ENCODE results near the gene DIPK1C.
"Not testable (repeated sequence)": the region's sequence is repeated elsewhere in the genome, so short reads cannot be mapped to it uniquely, and the experiment has no call there.

DIPK1C gene

DNA sequence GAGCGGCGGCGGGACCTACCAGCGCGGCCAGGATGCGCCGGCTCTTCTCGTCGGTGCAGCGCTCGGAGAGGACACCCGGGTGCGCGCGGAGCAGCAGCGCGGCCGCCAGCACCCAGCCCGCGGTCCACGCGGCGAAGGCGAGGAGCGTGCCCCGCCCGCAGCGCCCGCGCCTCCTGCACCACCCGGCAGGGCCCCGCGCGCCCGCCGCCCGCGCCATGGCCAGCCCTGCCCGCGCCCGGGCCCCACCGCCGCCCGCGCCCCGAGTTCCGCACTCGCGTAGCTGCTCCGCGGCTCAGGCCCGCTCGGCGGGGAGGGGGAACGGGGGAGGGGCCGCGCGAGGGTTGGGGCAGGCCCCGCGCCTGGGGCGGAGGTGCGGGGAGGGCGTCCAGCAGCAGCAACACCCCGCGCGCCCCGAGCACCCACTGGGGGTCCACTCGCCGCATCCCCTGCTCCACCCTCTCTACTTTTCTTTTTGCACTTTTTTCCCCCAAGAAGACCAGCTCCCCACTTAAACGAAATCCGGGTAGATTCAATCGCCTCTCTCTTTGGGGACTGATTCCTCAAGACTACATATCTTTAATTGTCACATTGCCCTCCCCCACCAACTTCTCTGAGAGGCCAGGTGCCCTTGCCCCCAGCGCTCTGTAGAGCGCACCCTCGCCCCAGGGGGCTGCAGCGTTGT lies at the start of gene DIPK1C:
TSS of gene DIPK1C (minus strand) at position 266 of the 682 bp plus-strand sequence. CDS start at position 217, 49 bp downstream.
- DNase-seq: no peak

DNA sequence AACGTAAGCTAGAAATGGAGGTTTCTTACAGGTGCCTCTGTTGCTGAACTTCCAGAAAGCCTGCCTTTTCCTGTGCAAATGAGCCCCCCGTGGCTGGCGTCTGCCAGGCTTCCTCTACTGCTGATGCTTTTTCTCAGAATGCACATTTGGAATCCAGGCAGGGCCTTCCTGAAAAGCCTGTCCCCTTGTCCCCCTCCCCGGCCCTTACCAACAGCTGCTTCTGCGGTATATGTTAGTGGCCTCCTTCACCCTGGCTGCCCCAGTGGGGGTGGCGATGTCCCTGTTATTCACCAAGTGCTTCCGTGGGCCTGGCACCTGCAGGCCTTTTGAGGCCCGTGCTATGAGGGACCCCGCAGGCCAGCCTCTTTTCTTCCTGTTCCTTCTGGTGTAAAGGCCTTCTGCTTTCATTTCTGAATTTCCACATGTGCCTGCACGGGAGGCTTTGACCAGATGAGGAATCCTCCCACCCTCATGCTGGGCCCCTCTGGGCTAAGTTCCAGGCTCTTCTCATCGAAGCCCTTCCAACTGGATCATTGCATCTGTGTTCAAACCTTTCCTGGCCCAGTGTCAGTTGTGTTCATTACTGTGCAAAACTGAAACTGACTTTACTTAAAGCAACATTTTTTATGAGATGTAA lies 49.5 kb upstream of the DIPK1C start:
- no peak for DNase-seq

DNA sequence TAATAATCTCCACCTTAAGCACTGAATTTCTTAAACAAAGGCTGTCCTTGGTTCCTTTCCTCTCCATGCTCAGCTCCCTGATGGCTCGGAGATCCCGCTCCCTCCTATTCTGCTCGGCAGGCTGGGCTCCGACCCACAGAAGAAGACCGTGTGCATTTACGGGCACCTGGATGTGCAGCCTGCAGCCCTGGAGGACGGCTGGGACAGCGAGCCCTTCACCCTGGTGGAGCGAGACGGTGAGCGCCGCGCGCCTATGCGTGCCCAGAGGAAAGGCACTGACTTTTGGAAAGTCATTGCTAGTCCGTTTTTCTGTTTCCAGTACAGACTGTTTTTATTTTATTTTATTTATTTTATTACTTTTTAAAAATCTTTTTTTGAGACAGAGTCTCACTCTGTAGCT lies 48.7 kb upstream of the DIPK1C start:
- DNase-seq: no peak

DNA sequence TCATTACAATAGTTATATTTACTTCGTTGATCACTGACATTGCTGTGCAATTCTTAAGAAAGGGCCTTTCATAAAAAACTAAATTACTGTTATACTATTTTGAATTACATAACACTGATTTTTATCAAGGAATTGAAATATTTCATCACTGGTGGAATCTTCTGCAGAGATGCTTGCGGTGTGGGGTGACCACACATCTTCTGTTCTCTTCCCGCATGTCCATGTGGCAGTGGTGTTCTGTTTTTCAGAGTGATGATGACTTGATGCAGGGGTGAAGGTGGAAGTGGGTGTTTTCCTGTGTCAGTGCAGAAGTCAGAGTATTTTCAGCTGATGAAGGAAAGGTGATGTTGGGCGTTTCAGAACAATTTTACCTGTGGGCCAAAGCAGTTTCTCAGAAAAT lies 46.0 kb upstream of the DIPK1C start:
- DNase-seq: no peak

DNA sequence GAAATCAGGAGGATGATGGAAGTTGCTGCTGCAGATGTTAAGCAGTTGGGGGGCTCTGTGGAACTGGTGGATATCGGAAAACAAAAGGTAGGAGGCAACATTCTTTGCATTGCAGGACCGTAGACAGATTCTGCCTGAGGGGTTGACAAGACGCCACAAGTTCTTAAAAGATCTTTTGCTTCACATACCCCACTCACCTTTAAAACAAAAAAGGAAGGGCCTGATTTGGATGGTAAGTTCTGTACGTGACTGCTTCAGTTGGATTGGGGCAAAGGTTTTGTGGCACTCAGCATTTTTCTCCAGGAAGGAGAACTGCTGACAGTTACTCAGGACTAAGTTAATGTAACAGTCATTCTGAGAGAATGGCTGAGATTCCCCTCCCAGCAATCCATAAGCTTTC lies 44.3 kb upstream of the DIPK1C start:
- DNase-seq: no peak

DNA sequence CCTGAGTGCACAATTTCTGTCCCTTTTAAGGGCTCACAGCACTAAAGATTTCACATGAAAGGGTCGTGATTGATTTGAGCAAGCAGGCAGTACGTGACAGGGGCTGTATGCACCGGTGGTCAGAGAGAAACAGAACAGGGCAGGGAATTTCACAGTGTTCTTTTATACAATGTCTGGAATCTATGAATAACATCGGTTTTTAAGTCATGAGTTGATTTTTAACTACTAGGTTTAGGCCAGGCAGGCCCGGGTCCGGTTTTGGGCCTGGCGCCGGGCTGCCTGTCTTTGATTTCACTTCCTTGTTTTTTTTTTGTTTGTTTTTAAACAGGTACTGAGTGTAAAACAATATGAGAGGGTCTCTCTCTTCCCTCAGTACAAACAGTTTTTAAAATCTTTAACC lies 43.7 kb upstream of the DIPK1C start:
- DNase-seq: not testable (repeated sequence)

DNA sequence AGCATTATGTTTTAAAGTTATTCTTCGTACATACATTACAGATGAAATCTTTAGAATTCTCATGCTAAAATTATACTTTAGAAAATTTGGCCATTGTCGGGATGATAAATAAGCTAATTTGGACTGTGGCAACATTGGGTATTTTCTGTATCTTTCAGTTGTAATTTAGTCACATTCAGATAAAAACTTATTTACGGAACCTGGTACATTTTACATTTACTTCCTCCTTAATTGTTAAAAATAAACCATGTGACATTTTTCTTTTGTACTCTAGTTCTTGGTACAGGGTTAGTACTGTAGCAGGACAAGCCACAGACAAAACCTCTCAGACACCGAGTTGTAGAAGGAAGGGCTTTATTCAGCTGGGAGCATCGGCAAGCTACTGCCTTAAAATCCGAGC lies 43.3 kb upstream of the DIPK1C start:
- no peak for DNase-seq

DNA sequence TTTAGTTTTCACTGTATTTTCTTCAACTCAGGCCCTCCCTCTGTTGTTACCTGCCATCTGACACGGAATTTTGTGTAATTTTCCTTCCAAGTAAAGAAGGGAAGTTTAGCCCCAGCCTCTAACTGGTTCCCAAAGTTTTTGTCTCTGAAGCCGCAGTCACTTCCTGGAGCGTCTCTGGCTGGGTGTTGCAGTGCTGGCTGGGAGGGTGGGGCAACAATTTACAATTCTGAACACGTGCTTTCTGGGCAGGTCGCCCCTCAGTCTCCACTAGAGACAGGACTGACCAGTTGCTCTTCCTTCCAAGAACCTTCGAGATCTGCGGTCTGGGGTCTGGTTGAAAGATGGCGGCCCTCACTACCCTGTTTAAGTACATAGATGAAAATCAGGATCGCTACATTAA lies 42.5 kb upstream of the DIPK1C start:
- DNase-seq: no peak

DNA sequence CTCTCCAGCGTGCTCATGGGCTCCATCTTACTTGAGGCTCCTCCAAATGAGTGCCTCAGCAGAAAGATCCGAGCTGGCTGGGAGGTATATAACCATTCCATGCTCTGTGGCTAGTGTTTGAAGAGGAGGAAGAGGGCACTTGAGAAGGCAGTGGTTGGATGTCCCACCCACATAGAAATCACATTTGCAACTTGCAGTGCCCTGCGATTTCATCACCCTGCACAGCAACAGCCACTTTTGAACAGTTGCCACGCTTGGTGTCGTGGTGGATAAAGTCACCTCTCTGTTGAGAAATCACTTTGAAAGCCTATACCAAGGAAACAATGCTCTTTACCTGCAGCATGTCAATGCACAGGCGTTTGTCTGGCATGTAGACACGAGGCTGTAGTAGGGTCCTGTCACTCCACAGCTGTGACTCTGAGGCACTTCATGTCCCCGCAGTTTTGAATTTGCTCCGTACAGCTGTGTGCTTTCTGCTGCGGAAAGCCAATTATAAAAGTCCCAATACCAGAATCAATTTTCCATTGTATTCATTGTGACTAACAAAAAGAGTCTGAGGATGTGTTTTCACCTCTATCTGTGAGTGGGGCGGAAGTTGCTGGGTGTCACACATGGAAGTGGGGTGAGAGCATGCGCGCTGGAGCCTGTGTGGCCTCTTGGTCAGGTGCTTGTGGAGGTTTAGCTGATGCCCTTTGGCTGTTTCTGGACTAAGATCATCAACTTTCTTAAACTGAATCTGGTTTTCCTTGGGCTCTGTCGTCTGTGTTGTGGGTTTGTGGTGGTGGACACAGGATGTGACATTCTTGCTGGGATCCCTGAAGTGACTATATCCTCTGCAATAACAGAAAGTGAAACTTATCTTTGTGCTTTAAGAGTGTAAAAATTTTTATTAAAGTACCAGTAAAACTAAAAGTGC lies 41.9 kb upstream of the DIPK1C start:
- DNase-seq: no peak

DNA sequence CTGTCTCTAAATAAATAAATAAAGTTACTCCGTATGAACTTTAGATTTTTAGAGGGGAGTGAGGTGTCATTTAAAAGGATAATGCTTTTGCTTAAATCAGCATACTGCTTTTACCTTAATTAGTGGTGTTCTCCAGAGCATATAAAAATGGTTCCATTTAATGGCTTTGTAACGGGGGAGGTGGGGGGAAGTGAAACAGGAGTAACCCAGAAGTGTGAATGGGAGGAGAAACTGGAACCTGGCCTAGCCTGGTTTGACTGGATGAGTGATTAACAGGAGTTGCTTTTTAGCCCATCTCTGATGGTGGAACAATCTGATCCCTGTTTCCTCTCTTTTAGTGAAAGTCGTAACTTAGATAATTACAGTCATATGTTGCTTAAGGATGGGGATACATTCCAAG lies 40.7 kb upstream of the DIPK1C start:
- no peak for DNase-seq

DNA sequence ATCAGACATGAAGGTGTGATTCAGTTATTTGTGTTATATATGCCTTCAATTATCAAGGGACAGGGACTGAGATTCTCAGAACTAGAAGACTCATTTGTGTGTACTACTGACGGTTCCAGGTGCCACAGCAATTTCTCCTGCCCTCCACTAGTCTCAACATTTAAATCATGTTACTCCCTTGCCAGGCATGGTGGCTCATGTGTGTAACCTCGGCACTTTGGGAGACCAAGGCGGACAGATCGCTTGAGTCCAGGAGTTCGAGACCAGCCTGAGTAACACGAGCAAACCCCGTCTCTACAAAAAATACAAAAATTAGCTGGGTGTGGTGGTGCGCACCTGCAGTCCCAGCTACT lies 40.2 kb upstream of the DIPK1C start:
- DNase-seq: no peak

DNA sequence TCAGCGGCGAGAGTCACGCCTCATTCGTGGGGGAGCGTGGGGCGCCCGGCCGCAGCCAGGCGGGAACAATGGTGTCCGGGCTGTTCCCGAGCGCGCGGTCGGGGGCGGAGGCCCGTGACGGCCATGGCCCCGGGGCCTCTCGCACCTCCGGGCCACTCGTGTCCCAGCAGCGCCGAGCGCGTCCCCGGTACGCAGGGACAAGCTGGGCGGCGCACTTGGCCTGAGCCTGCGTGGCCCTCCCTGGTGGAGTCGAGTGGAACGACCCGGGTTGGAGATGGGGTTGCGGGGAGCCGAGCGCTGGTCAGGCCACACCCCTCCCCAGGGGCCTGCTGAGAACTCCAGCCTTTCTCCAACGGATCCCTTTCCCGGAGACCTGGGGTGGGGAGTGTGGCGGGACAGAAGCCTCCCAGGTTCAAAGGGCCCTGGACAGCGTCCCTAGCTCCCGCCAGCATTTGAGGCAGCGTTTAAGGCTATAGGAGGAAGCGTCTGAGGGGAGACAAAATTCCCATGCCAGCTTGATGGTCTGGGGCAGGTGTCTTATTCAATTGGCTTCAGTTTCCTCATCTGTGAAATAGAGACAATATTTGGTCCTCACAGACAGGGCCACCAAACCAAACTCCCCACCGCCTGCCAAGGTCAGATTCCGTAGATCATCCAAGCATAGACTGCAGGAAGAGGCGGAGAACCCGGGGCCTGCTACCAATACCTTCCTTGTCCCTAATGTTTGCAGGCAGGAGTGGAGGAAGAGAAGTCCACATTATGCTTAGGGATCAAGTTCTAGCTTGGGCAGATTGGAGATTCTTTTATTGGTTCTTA lies 39.6 kb upstream of the DIPK1C start:
- no peak for DNase-seq

DNA sequence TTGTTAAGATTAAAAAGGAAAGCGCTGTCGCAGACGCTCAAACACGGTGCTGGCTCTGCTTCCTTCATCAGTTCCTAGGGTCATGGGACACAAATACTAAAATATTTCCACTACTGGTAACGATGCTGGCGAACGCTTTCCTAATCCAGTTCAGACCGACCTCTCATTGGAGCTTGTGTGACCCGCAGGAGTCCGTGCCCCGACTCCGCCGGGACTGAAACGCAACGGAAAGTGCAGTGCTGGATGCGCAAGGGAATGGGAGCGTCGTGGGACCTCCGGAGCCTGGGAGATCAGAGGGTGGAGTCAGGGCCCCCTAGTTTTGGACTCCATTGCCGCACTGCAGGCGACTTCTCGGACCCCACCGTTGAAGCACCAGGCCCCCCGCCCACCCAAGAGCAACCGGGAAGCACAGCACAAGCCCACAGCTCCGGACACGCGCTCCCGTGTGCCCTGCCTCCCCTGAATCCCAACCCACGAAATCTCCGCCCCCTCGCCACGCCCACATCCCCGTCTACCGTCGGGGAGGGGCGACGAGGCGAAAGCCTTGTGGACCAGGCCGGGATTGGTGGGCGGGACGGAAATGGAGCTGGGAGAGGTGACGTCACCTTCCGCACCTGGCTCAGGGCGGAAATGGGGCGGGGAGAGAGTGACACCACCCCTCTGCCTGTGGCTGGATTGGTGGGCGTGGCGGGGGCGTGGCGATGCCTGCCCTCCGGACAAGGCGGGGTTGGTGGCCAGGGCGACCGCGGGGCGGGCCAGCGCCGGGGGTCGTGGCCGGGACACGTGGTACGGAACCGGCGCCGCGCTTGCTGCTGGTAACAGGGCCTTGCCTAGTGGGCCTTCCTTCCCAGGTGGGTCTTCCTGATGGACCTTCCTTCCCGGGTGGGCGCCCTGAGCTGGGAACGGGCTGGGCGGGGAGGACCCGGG lies 38.7 kb upstream of the DIPK1C start, which contains the start of gene CNDP2:
TSS of gene CNDP2 (plus strand) at position 783 of the 927 bp plus-strand sequence. CDS start 3,611 bp downstream, outside the sequence.
- DNase-seq: peak; percentile 71

DNA sequence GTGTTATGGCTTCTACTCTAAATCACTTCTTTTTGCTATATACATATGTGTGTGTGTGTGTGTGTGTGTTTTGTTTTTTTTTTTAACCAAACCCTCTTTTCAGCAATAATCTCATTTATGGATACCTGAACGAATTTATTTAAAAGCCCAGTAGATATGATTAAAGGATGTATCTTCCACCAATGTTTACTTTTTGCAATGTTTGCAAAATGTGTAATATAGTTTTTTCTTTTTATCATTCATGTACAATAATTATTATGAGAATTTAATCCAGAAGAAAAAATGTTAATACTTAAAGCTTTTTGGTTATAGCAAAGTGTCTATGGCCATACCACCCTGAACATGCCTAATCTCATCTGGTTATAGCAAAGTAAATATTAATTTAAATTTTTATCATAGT lies 37.4 kb upstream of the DIPK1C start:
- DNase-seq: no peak

DNA sequence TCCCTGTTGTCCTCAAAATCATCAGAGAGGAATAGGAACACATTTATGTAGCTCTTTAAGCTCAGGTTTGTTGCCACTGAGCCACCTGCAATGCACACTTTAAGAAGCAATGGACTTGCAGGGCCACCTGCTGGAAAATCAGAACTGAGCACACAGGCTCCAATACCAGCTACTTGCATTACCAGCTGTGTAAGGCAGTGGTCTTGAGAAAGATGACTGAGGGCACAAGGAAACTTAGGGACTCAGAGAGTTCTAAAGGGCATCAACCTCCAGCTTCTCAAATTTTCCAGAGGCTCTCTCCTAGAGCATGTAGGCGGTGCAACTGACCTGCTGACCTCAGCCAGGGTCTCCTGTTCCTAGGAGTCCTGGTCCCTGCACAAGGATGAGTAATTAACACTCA lies 36.6 kb upstream of the DIPK1C start:
- DNase-seq: no peak

DNA sequence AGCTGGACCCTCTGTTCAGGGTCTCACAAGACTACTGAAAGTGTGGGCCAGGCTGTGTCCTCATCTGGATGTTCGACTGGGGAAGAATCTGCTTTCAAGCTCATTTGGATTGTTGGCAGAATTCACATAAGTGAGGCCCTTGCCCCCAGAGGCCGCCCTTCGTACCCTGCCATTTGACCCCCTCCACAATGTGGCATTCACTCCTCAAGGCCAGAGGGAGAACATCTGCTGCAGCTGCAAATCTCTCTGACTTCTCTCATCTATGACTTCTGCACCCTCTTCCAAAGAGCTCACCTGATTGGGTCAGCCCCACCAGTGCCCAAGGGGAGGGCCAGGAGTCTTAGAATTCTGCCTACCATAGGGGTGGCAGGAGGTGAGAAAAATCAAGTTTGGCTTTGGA lies 35.2 kb upstream of the DIPK1C start:
- DNase-seq: no peak

DNA sequence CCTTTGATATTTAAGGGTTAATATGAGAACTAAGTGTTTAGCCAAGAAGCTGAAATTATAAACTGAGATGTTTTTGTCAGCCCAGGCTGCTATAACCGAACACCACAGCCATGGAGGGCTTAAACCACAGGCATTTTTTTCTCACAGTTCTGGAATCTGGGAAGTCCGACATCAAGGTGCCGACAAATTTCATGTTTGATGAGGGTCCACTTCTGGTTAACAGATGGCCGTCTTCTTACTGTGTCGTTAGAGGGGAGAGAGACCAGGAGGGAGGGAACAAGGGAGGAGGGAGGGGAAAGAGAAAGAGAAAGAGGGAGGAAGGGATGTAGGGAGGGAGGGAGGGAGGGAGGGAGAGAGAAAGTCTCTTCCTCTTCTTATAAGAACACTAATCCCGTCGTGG lies 32.6 kb upstream of the DIPK1C start:
- no peak for DNase-seq

DNA sequence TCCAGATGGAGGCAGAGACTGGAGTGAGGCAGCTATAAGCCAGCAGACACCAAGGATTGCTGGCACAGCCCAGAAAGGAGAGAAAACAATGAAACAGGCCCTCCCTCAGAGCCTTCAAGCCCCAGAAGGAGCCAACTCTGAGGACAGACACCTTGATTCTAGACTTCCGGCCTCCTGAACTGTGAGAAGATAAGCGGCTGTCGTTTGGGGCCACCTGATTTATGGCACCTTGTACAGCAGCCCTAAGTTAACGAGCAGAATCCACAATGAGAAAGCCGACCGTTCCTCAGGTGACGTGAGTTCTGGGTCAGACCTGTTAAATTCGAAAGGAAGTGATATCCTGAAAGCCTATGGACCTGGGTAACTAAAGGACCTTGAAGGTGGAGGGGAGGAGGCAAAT lies 31.8 kb upstream of the DIPK1C start:
- DNase-seq: no peak

DNA sequence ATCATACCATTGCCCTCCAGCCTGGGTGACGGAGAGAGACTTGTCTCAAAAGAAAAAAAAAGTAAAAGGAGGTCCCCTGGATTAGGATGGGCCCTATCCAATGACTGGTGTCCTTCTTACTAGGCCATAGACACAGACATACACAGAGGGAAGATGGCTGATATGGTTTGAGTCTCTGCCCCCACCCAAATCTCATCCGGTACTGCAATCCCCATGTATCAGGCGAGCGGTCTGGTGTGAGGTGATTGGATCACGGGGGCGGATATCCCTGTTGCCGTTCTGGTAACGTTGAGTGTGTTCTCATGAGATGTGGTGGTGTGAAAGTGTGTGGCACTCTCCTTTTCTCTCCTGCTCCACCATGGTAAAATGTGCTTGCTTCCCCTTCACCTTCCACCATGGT lies 31.2 kb upstream of the DIPK1C start:
- DNase-seq: no peak

DNA sequence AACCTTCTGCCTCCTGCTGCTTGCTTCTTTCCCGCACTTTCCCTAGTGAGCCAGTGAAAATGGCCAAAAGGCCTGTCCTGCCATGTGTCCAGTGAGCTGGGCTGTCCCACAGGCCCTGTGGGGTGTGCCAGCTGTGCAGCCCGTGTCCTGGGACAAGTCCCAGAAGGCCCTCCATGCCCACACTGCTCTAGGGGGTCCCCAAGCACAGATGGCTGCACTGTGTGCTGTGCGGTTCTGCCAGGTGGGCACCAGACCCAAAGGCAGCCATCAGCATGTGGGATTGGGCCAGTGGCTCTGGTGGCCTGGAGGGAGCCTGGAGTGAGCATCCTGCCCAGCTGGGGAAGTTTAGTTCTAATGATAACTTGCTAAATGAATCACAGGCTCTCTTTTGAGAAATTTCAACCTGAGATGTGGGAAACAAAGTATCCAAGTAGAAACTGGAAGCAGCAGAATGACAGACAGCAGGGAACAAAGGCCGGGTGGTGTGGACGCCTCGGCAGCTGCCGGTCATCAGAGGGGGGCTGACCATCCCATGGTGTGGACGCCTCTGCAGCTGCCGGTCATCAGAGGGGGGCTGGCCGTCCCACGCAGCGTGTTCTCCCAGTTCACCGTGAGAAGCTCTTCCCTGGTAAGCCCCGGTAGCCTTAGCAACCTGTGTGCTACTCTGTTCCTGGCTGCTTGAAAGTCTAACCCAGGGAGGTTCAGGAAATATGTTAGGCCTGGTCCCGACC lies 29.2 kb upstream of the DIPK1C start:
- DNase-seq: no peak

DNA sequence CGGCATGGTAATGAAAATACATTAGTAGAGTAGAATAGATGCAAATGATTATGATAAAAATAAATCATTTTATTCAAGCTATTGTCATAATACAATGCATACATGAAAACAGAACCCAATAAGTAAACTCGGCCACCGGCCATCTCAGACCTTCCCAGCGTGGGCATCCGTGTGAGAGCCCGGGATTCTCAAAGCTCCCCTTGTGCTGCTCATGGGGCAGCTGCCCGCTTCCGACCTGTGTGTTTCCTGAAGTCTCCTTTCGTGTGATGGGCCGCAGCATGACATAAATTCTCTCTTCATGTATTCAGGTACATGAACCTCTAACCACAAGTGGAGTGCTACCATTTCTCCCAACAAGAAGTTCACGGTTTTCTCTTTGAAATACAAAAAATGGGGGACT lies 25.6 kb upstream of the DIPK1C start:
- no peak for DNase-seq

All from NCI-H187 treated with DMSO at 0.1 percent for 48 hours (cell line).